HepG2 (cell line): ENCODE data around the gene CDHR4. TPM values are rescaled to one million over a fixed set of nuclear protein-coding genes. Genes with fewer than 3 reads are reported as not detected.
"Not testable (repeated sequence)": the region's sequence is repeated elsewhere in the genome, so short reads cannot be mapped to it uniquely, and the experiment has no call there.

Source experiments
- ATAC-seq: fragments of 200-7000 bp; cut with Tn5 transposase; 3 replicates; pipeline ENCODE4 v1.9.1; 2020; ENCODE audit warnings: mild to moderate bottlenecking, moderate library complexity
- BruUV-seq: library from RNA; stranded (reverse); fragments of 400-500 nt; replicated peaks from 2 replicates; lab custom pipeline; 2021; lab: Mats Ljungman, UMichigan
- CTCF ChIA-PET: fragments of 300-600 bp; formaldehyde crosslinking; extraction: SDS; loops from one replicate; lab custom pipeline; 2021; ENCODE audit warnings: low total read pairs, inconsistent platforms, low intra/inter-chr PET ratio; lab: Yijun Ruan, JAX
- POLR2A ChIA-PET: fragments of 350-600 bp; sonication (Branson Sonifier 250); formaldehyde crosslinking; loops from one replicate; lab custom pipeline; 2020; ENCODE audit warnings: antibody characterized with exemption, inconsistent platforms; lab: Yijun Ruan, JAX
- DNase-seq: peaks from one replicate; pipeline ENCODE4 v3.0.0-alpha.2; 2015; ENCODE audit warnings: low spot score
- FAIRE-seq: peaks from 3 replicates; lab custom pipeline; 2011; peaks lifted over from hg19 to GRCh38; lab: Jason Lieb, UNC
- H2AFZ ChIP-seq: one replicate; pipeline ENCODE4 v1.6.1; 2011; ENCODE audit warnings: low read length, inconsistent platforms
- H3K27ac ChIP-seq: fragments of 300-600 bp; 3 replicates; pipeline ENCODE4 v1.8.0; 2011; ENCODE audit warnings: mixed run types, mild to moderate bottlenecking, mixed read lengths, low read length, inconsistent platforms; ENCODE audit not compliant: insufficient read depth; ENCODE audit errors: extremely low read length
- H3K27me3 ChIP-seq, 2 experiments: fragments of 200-600 bp in 1 of 2; 2 replicates in 1 of 2; 3 replicates in 1 of 2; pipeline versions ENCODE4 v1.6.0 to v1.8.0; 2011; ENCODE audit warnings: low read length in 2 of 2, mild to moderate bottlenecking in 2 of 2, moderate library complexity in 2 of 2, inconsistent platforms in 1 of 2; ENCODE audit not compliant: insufficient read depth in 2 of 2, control insufficient read depth in 1 of 2
- H3K36me3 ChIP-seq, 2 experiments: fragments of 200-600 bp in 1 of 2; replicated peaks in 1 of 2; 2 replicates in 1 of 2; 3 replicates in 1 of 2; pipeline versions ENCODE4 v1.5.1 to v1.8.0; 2011; ENCODE audit warnings: low read length in 2 of 2, inconsistent platforms in 1 of 2; ENCODE audit not compliant: insufficient read depth in 2 of 2, control insufficient read depth in 1 of 2
- H3K4me1 ChIP-seq: 2 replicates; pipeline ENCODE4 v1.5.1; 2012; ENCODE audit warnings: low read length, inconsistent platforms; ENCODE audit not compliant: insufficient read depth
- H3K4me2 ChIP-seq: 2 replicates; pipeline ENCODE4 v1.6.0; 2011; ENCODE audit warnings: low read depth, low read length, inconsistent platforms
- H3K4me3 ChIP-seq, 3 experiments: fragments of 200-600 bp in 1 of 3; sonication (generic), shearing (Covaris generic) in 1 of 3; replicated peaks in 1 of 3; 2 replicates each; pipeline ENCODE4 v1.5.1; 2011 to 2016; ENCODE audit warnings: low read length in 3 of 3, inconsistent platforms in 2 of 3, low read depth in 2 of 3, mild to moderate bottlenecking in 2 of 3, control low read depth in 1 of 3, mixed read lengths in 1 of 3; ENCODE audit not compliant: insufficient read depth in 1 of 3
- H3K79me2 ChIP-seq: one replicate; pipeline ENCODE4 v1.6.1; 2011; ENCODE audit warnings: low read length, inconsistent platforms; ENCODE audit not compliant: insufficient read depth
- H3K9ac ChIP-seq: 2 replicates; pipeline ENCODE4 v1.6.0; 2011; ENCODE audit warnings: mild to moderate bottlenecking, low read depth, low read length, inconsistent platforms; ENCODE audit not compliant: insufficient read depth
- H3K9me3 ChIP-seq: 2 replicates; pipeline ENCODE4 v1.5.1; 2012; ENCODE audit warnings: mild to moderate bottlenecking, low read length
- H4K20me1 ChIP-seq: 2 replicates; pipeline ENCODE4 v1.6.0; 2011; ENCODE audit warnings: inconsistent platforms, mild to moderate bottlenecking, low read length, moderate library complexity; ENCODE audit not compliant: insufficient read depth
- CHD4 ChIP-seq: fragments of 200-600 bp; sonication (generic); IDR thresholded peaks from 2 replicates; pipeline ENCODE4 v1.7.0; 2017; ENCODE audit warnings: mild to moderate bottlenecking, low read length, borderline replicate concordance
- PAX8 ChIP-seq: sonication (generic); formaldehyde crosslinking; IDR thresholded peaks from 2 replicates; pipeline ENCODE4 v1.8.0; 2022; ENCODE audit warnings: mild to moderate bottlenecking, missing genetic modification reagents, borderline replicate concordance
- ZNF121 ChIP-seq: sonication (generic); formaldehyde crosslinking; IDR thresholded peaks from 2 replicates; pipeline ENCODE4 v1.5.0; 2020; ENCODE audit warnings: mild to moderate bottlenecking, missing genetic modification reagents
- WGBS: methylation state at CpG from one replicate; pipeline ENCODE4 v1.1.6; 2017; ENCODE audit warnings: low lambda C conversion rate; 5-methylcytosine and 5-hydroxymethylcytosine counted together
- in situ Hi-C: cut with HindIII; loops from 2 replicates; pipeline ENCODE4 v1.10.0; 2017; ENCODE audit warnings: low pct_unique_long_range_greater_than_20kb; ENCODE audit not compliant: extremely low pct_ligation_motif_present
- intact Hi-C: fragments of 100-400 bp; cut with micrococcal nuclease; formaldehyde crosslinking; loops from one replicate; pipeline ENCODE4 v1.10.0; 2022; ENCODE audit not compliant: unreplicated experiment
- polyA plus RNA-seq, 8 experiments: library from polyadenylated mRNA; depleted of rRNA in 3 of 8; stranded (reverse) in 7 of 8; unstranded in 1 of 8; fragments of >200 nt; fragmentation: Illumina TruSeq in 4 of 8; extraction: Trizol in 4 of 8; gene quantifications; 2 replicates each; pipeline versions ENCODE4 v1.2.1 to v1.2.3, GENCODE V29; 2011 to 2016; ENCODE audit warnings: low read depth in 4 of 8, missing spikeins in 1 of 8, mixed read lengths in 1 of 8; ENCODE audit not compliant: insufficient read depth in 1 of 8
- total RNA-seq, 5 experiments: library from RNA; depleted of rRNA; stranded (reverse); fragments of >200 nt; fragmentation: Illumina TruSeq; extraction: Trizol; gene quantifications; 2 replicates each; pipeline ENCODE4 v1.2.3, GENCODE V29; 2016; ENCODE audit warnings: low read depth in 1 of 5
- TF ChIP-seq, protein P1 (sequence below): sonication (generic); formaldehyde crosslinking; IDR thresholded peaks from 2 replicates; pipeline ENCODE4 v1.5.1; 2020; ENCODE audit warnings: mild to moderate bottlenecking, moderate library complexity, missing genetic modification reagents
- TF ChIP-seq, protein P2 (sequence below): sonication (generic); formaldehyde crosslinking; IDR thresholded peaks from 2 replicates; pipeline ENCODE4 v1.9.0; 2021; ENCODE audit warnings: missing genetic modification reagents, mild to moderate bottlenecking, borderline replicate concordance

Gene CDHR4
- total and polyA plus RNA-seq, 2 of the 13 experiments (the other 11 are each of a cell fraction or from before 2014, with no cell fraction given): 0.21 TPM; not detected in 1

DNA sequence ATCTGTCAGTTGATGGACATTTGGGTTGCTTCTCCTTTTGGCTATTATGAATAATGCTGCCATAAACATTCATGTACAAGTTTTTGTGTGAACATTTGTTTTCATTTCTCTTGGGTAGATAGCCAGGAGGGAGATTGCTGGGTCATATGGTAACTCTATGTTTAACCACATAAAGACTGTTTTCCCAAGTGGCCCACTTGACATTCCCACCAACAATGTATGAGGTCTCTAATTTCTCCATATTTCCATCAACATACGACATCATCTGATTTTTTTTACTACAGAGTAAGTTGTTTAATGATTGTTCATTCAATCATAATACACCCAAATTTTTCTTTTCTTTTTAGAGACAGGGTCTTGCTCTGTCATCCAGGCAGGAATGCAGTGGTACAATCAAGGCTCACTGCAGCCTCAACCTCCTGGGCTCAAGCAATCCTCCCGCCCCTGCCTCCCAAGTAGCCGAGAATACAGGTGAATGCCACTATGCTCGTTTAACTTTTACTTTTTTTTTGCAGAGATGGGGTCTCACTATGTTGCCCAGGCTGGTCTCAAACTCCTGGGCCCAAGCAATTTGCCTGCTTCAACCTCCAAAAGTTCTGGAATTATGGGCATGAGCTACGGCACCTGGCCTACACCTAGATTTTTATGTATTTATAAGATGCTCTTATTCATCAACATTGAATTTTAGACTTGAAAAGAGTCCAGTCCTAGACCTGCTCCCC, 20.2 kb downstream of the CDHR4 start:
- FAIRE-seq: no peak
- H3K27ac ChIP-seq: no peak overlapping the region
- no peak overlapping the region for H2AFZ ChIP-seq
- ChIA-PET CTCF (no interaction called here), POLR2A (no interaction called here)
- in situ Hi-C loops (no loop called here), intact Hi-C loops (no loop called here)
- peaks cover 39% of the 10 kb centered on the region for H3K4me1 ChIP-seq
- H3K79me2 ChIP-seq: peaks cover 73% of the 10 kb centered on the region
- no peak for DNase-seq
- no peak overlapping the region for H3K4me3 ChIP-seq
- H3K9me3 ChIP-seq: no peaks in the 10 kb centered on the region
- BruUV-seq: TSS peak; percentile 31
- H4K20me1 ChIP-seq: peaks cover 11% of the 10 kb centered on the region; the same call in 1 of the 2 replicates
- H3K27me3 ChIP-seq: no peaks in the 10 kb centered on the region
- no peak overlapping the region for H3K9ac ChIP-seq
- ATAC-seq: no peak
- 0 out of 2 replicates have a peak overlapping the region, but pooled peaks have one; percentile 25 for H3K4me2 ChIP-seq
- H3K36me3 ChIP-seq: peaks cover 5 to 27% of the 10 kb centered on the region in 2 experiments
- WGBS: 97% methylated on average over 5 of the region's 5 CpGs
- TF ChIP-seq, protein P1, sequence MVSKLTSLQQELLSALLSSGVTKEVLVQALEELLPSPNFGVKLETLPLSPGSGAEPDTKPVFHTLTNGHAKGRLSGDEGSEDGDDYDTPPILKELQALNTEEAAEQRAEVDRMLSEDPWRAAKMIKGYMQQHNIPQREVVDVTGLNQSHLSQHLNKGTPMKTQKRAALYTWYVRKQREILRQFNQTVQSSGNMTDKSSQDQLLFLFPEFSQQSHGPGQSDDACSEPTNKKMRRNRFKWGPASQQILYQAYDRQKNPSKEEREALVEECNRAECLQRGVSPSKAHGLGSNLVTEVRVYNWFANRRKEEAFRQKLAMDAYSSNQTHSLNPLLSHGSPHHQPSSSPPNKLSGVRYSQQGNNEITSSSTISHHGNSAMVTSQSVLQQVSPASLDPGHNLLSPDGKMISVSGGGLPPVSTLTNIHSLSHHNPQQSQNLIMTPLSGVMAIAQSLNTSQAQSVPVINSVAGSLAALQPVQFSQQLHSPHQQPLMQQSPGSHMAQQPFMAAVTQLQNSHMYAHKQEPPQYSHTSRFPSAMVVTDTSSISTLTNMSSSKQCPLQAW: no peak
- TF ChIP-seq ZNF121 (peak; percentile 65; the same call in 1 of the 2 replicates), CHD4 (no peak), PAX8 (CRISPR knock-in tag) (no peak)
- TF ChIP-seq, protein P2, sequence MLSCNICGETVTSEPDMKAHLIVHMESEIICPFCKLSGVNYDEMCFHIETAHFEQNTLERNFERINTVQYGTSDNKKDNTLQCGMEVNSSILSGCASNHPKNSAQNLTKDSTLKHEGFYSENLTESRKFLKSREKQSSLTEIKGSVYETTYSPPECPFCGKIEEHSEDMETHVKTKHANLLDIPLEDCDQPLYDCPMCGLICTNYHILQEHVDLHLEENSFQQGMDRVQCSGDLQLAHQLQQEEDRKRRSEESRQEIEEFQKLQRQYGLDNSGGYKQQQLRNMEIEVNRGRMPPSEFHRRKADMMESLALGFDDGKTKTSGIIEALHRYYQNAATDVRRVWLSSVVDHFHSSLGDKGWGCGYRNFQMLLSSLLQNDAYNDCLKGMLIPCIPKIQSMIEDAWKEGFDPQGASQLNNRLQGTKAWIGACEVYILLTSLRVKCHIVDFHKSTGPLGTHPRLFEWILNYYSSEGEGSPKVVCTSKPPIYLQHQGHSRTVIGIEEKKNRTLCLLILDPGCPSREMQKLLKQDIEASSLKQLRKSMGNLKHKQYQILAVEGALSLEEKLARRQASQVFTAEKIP: no peak
- TF ChIP-seq, all 625 proteins: peak for 1

DNA sequence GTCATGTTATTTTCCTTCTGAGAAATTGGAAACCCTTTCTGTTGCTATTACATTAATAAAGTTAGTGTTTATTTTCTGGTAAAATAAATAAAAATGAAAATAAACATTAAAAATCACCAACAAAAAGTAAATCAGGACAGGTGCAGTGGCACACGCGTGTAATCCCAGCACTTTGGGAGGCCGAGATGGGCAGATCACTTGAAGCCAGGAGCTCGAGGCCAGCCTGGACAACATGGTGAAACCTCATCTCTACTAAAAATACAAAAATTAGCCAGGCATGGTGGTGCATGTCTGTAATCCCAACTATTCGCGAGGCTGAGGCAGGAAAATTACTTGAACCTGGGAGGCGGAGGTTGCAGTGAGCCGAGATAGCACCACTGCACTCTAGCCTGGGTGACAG, 23.6 kb downstream of the CDHR4 start:
- H2AFZ ChIP-seq, H3K9me3 ChIP-seq, H3K4me2 ChIP-seq, ATAC-seq, intact Hi-C loops, H3K27ac ChIP-seq, in situ Hi-C loops, CTCF ChIA-PET, H3K27me3 ChIP-seq, H3K4me3 ChIP-seq, BruUV-seq, H3K9ac ChIP-seq, DNase-seq, FAIRE-seq: not testable (repeated sequence)
- peaks cover 11% of the 10 kb centered on the region; the same call in 1 of the 2 replicates for H4K20me1 ChIP-seq
- peaks cover 25% of the 10 kb centered on the region for H3K4me1 ChIP-seq
- WGBS: 95% methylated on average over 8 of the region's 8 CpGs
- POLR2A ChIA-PET: interaction anchor here (0.6 kb wide), 1 partner anchor 49 kb away, joined by 3 read pairs; no protein-coding TSS in a partner anchor
- H3K36me3 ChIP-seq: peaks cover 2 to 30% of the 10 kb centered on the region in 2 experiments; a peak in 4 of 5 replicates
- peaks cover 77% of the 10 kb centered on the region for H3K79me2 ChIP-seq
